GM18505 (cell line): ENCODE data around the gene SYS1.

Source experiments
- ATAC-seq: cut with Tn5 transposase; IDR thresholded peaks from one replicate; pipeline ENCODE4 v1.9.1; 2021; ENCODE audit not compliant: unreplicated experiment
- POLR2A ChIP-seq: IDR thresholded peaks from 4 replicates; pipeline ENCODE4 v1.6.1; 2011; ENCODE audit warnings: borderline replicate concordance; ENCODE audit not compliant: insufficient read depth, insufficient read length; ENCODE audit errors: extremely low read depth

Gene SYS1

DNA sequence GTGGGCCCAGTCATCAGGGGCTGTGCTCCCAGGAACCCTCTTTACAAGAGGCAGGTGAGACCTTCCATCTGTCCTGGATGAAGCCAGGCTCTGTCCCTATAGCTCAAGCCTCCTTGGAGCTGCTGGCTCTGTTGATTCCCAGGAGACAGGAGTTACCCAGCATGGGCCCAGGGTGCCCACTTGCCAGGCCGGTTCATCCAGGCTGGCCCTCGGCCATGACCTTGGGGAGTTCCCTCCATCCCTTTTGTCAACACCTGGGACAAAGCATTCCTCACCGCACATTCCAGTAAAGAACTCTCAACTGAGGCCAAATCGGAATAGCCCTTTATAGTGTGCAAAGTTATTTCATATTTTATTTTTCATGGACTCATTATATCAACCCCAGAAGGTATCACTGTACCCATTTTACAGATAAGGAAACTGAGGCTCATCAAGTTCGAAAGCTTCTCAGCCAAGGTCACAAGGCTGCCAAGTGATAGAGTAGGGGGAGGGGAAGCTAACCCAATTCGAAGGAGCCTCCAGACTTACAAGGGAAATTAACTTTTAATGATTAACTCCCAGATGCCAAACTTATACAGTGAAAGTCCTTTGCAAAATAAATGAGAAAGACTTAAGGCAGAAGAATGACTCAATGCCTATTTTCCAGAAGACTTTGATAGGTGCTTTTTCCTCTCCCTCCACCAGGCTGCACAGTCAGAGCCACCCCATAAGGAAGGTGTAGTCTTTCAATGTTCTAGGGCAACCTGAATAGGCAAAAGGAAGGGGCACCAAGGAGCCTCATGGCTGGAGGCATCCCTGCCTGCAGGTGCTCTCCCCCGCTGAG is 33.2 kb upstream of the SYS1 start:
- TF ChIP-seq POLR2A, result no peak
- ATAC-seq, result no peak

DNA sequence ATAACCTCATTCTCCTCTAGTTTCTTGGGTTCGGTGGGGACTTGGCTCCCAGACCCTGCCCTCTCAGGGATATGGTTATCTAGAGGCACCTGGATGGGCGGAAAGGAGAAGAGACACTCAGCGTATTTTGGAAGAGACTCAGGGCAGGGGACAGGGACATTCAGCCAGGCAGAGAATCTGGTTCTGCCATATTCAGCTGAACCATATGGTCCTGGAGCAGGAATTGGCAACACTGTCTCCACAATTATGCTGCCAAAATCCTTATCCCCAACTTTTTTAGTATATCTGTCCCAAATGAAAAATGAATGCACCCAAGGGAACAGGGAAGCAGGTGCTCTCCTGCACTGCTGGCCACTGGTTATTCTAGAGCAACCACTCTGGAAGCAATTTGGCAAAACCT is 32.5 kb upstream of the SYS1 start:
- TF ChIP-seq POLR2A, result no peak
- ATAC-seq, result no peak

DNA sequence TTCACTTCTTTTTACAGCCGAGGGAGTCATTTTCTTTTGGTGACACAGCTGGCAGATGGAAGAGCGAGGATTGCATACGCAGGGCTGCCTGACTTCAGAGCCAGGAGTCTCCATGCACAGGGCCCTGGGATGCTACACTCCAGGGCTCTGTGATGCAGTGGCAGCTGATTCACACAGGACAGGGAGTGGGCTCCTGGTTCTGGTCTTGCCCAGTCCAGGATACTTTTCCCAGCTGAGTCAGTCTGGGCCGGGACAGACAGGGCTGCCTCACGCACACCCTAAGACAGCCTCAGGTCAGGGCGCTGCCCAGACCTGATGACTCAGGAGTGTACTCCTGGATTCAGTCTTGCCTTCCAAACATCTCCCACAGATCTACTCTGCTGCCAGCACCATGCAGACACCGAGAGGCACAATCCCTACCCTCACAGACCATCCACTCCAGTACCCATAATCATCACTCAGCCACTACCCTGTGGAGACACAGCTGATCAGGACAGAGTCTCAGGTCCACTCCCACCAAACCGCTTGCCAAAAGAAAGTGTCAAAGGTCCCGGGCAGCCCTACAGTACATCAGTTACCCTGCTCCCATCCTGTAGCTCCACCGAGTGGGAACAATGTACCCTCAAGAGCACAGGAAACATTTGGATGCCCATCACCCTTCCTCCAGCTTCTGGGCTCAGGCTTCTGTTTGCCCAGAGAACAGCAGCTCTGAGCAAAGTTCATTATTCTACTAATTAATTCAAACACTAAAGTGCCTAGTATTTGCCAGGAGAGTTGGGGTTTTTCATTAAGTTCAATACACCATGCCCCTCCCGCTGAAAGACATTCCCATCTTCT is 26.2 kb upstream of the SYS1 start:
- TF ChIP-seq POLR2A, result no peak
- no peak for ATAC-seq

- no peak for ATAC-seq
- no peak for TF ChIP-seq POLR2A
Measured at GRCh38 chr20:45337367-45338120, 25.4 kb upstream of the SYS1 start.

GRCh38 chr20:45338121-45339030 is 24.6 kb upstream of the SYS1 start:
- TF ChIP-seq POLR2A, result no peak
- no peak for ATAC-seq

DNA sequence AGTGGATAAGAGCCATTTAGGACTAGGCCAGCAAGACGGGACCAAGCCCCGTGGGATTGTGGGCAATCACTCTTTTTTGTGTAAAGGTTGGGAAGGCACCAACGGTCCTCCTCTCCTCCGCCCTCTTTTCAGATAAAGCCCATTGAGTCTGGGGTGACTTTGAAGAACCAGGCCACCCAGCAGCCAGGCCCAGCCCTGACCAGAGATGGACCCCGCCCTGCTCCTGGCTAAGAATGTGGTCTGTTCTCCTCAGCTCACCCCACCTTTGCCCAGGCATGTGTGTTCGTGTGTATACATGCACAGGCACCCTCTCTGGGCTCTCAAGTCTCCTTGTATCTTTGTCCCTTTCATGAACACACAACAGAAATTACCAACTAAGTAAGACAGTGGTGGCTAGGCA is 23.9 kb upstream of the SYS1 start:
- TF ChIP-seq POLR2A, result no peak
- ATAC-seq, result no peak

DNA sequence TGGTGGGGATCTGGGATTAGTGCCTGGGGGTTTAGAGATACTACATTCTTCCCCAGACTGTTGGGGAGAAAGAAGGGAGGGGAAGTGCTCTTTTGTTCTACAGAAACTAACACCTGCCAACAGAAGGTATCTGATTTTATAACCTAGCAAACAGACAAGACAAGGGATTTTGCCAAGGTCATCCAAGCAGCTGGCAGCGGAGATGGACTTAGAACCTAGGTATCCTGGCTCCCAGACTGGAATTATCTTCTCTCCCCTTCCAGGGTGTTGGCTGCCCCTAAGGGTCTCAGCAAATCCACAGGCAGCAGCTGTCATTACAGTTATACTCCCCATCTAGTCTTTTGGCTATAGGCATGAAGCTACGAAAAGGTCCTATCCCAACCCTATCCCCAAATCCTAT is 23.2 kb upstream of the SYS1 start:
- ATAC-seq, result no peak
- TF ChIP-seq POLR2A, result no peak

DNA sequence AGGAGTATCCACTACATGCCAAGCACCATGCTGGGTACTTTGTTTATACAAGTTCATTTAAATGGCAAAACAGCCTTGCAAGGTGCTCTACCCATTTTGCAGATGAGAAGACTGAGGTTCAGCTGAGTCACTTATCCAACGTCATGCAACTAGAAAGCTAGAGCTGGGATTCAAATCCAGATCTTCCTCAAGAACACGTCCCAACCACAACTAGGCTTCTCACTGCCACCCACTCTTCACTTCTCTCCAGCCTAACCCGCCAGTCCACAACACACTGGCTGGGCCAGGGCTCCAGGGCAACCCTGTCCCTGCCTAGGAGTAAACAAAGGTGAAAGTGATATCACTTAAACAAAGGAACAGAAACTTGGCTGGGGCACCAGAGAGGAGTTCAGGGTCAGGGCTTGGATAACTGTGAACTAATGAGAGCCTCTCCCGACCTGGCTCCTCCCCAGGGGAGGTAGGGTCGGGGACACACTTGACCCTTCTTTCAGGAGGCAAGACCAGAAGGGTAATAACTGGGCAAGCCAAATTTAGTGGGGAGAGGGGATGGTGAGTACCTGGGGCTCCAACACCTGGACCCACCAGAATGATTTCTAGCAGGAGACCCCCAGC is 22.6 kb upstream of the SYS1 start:
- ATAC-seq, result no peak
- no peak for TF ChIP-seq POLR2A

GRCh38 chr20:45340951-45341350 is 22.0 kb upstream of the SYS1 start:
- TF ChIP-seq POLR2A, result no peak
- no peak for ATAC-seq

GRCh38 chr20:45341579-45341938 is 21.4 kb upstream of the SYS1 start:
- no peak for ATAC-seq
- no peak for TF ChIP-seq POLR2A

- TF ChIP-seq POLR2A, result no peak
- ATAC-seq, result no peak
Measured at GRCh38 chr20:45341939-45342854, 20.8 kb upstream of the SYS1 start.

GRCh38 chr20:45342855-45343531 is 20.0 kb upstream of the SYS1 start:
- no peak for ATAC-seq
- TF ChIP-seq POLR2A, result no peak
